H1 (cell line): ENCODE measurements around the gene TAPT1. TPM values are rescaled to one million over a fixed set of nuclear protein-coding genes. Genes with fewer than 3 reads are reported as not detected.

Source experiments
- CTCF ChIA-PET: fragments of 300-600 bp; sonication (Branson Sonifier 250); formaldehyde crosslinking; loops from one replicate; lab custom pipeline; 2021; ENCODE audit not compliant: partially characterized antibody; lab: Charles Lee
- POLR2A ChIA-PET: fragments of 300-600 bp; sonication (Branson Sonifier 250); formaldehyde crosslinking; loops from one replicate; lab custom pipeline; 2021; ENCODE audit warnings: inconsistent platforms; ENCODE audit not compliant: partially characterized antibody; lab: Charles Lee
- DNase-seq, 2 experiments: peaks; one replicate each; pipeline versions ENCODE4 v3.0.0 to v3.0.0-alpha.2; 2010 to 2022; ENCODE audit warnings: low spot score in 2 of 2, low read depth in 1 of 2, mixed read lengths in 1 of 2
- FAIRE-seq: peaks from 2 replicates; lab custom pipeline; 2011; peaks lifted over from hg19 to GRCh38; lab: Jason Lieb, UNC
- H2AFZ ChIP-seq: 2 replicates; pipeline ENCODE4 v1.8.1; 2012; ENCODE audit warnings: low read length, inconsistent platforms
- H2AK5ac ChIP-seq: 2 replicates; pipeline ENCODE4 v1.6.1; 2013; ENCODE audit warnings: low read depth, low read length
- H2BK120ac ChIP-seq: replicated peaks from 2 replicates; pipeline ENCODE3; 2013; ENCODE audit warnings: low read depth, low read length, inconsistent platforms
- H2BK12ac ChIP-seq: 2 replicates; pipeline ENCODE4 v1.6.1; 2013; ENCODE audit warnings: low read depth, low read length
- H2BK15ac ChIP-seq: 2 replicates; pipeline ENCODE4 v1.6.1; 2013; ENCODE audit warnings: low read length
- H2BK20ac ChIP-seq: 2 replicates; pipeline ENCODE4 v1.6.1; 2013; ENCODE audit warnings: low read length
- H2BK5ac ChIP-seq: 2 replicates; pipeline ENCODE4 v1.6.1; 2013; ENCODE audit warnings: low read depth, low read length
- H3K14ac ChIP-seq: 2 replicates; pipeline ENCODE4 v1.6.1; 2013; ENCODE audit warnings: inconsistent platforms; ENCODE audit not compliant: insufficient read length
- H3K18ac ChIP-seq: 2 replicates; pipeline ENCODE4 v1.6.1; 2013; ENCODE audit warnings: low read length; ENCODE audit errors: extremely low read depth
- H3K23ac ChIP-seq: 2 replicates; pipeline ENCODE4 v1.6.1; 2013; ENCODE audit warnings: inconsistent platforms; ENCODE audit not compliant: insufficient read length
- H3K23me2 ChIP-seq: 2 replicates; pipeline ENCODE4 v1.6.1; 2013; ENCODE audit warnings: low read depth, low read length
- H3K27ac ChIP-seq: 2 replicates; pipeline ENCODE4 v1.6.1; 2011; ENCODE audit warnings: low read depth, low read length, inconsistent platforms
- H3K27me3 ChIP-seq, 4 experiments: replicated peaks in 1 of 4; 1 replicate in 1 of 4; 2 replicates in 3 of 4; pipeline versions ENCODE4 v1.6.1 to v1.8.1; 2011 to 2013; ENCODE audit warnings: low read length in 3 of 4, mild to moderate bottlenecking in 3 of 4, inconsistent platforms in 2 of 4, mixed read lengths in 2 of 4, moderate library complexity in 1 of 4; ENCODE audit not compliant: control insufficient read depth in 3 of 4, insufficient read depth in 3 of 4; ENCODE audit errors: extremely low read depth in 1 of 4
- H3K36me3 ChIP-seq, 4 experiments: 2 replicates each; pipeline versions ENCODE4 v1.6.1 to v1.8.1; 2011 to 2013; ENCODE audit warnings: mild to moderate bottlenecking in 4 of 4, low read length in 3 of 4, moderate library complexity in 2 of 4, control low read depth in 1 of 4, inconsistent platforms in 1 of 4; ENCODE audit not compliant: insufficient read depth in 4 of 4, control insufficient read depth in 2 of 4
- H3K4ac ChIP-seq: replicated peaks from 2 replicates; pipeline ENCODE3; 2013; ENCODE audit warnings: low read length, low read depth, mixed read lengths, inconsistent platforms; ENCODE audit not compliant: insufficient read length
- H3K4me1 ChIP-seq, 4 experiments: replicated peaks in 1 of 4; 1 replicate in 1 of 4; 2 replicates in 3 of 4; pipeline versions ENCODE4 v1.6.1 to v1.8.1; 2011 to 2013; ENCODE audit warnings: low read length in 3 of 4, inconsistent platforms in 2 of 4, mixed read lengths in 1 of 4; ENCODE audit not compliant: insufficient read depth in 4 of 4, control insufficient read depth in 3 of 4
- H3K4me2 ChIP-seq, 2 experiments: 2 replicates each; pipeline versions ENCODE4 v1.6.1 to v1.8.1; 2011 to 2013; ENCODE audit warnings: low read depth in 2 of 2, low read length in 2 of 2, control low read depth in 1 of 2, inconsistent platforms in 1 of 2, mild to moderate bottlenecking in 1 of 2; ENCODE audit not compliant: insufficient read depth in 1 of 2
- H3K4me3 ChIP-seq, 4 experiments: fragments of 200-600, 300-600 bp in 1 of 4; sonication (generic), shearing (Covaris generic), sonication (Bioruptor Twin) in 1 of 4; 2 replicates each; pipeline versions ENCODE4 v1.5.1 to v1.8.1; 2011 to 2016; ENCODE audit warnings: low read length in 4 of 4, low read depth in 3 of 4, control low read depth in 2 of 4, inconsistent platforms in 2 of 4, mild to moderate bottlenecking in 2 of 4, mixed read lengths in 1 of 4, moderate library complexity in 1 of 4; ENCODE audit not compliant: insufficient read depth in 2 of 4; ENCODE audit errors: extremely low read depth in 1 of 4
- H3K56ac ChIP-seq: replicated peaks from 2 replicates; pipeline ENCODE3; 2013; ENCODE audit warnings: low read depth, mild to moderate bottlenecking, mixed read lengths, low read length, inconsistent platforms; ENCODE audit not compliant: insufficient read length
- H3K79me1 ChIP-seq: 2 replicates; pipeline ENCODE4 v1.6.1; 2013; ENCODE audit warnings: low read depth, low read length, control low read depth
- H3K79me2 ChIP-seq, 2 experiments: 2 replicates each; pipeline versions ENCODE4 v1.6.1 to v1.8.1; 2012 to 2013; ENCODE audit warnings: low read length in 2 of 2, mild to moderate bottlenecking in 2 of 2, inconsistent platforms in 1 of 2; ENCODE audit not compliant: insufficient read depth in 2 of 2, control insufficient read depth in 1 of 2
- H3K9ac ChIP-seq, 4 experiments: replicated peaks in 1 of 4; 1 replicate in 1 of 4; 2 replicates in 3 of 4; pipeline versions ENCODE4 v1.6.1 to v1.8.1; 2011 to 2013; ENCODE audit warnings: low read depth in 3 of 4, low read length in 3 of 4, control low read depth in 2 of 4, mild to moderate bottlenecking in 2 of 4, moderate library complexity in 2 of 4, inconsistent platforms in 1 of 4; ENCODE audit errors: extremely low read depth in 1 of 4
- H3K9me3 ChIP-seq, 2 experiments: 2 replicates each; pipeline versions ENCODE4 v1.6.1 to v1.8.1; 2012 to 2013; ENCODE audit warnings: mild to moderate bottlenecking in 2 of 2, moderate library complexity in 2 of 2, control low read depth in 1 of 2, inconsistent platforms in 1 of 2, low read depth in 1 of 2, low read length in 1 of 2, mixed read lengths in 1 of 2; ENCODE audit not compliant: insufficient read depth in 2 of 2
- H4K20me1 ChIP-seq, 2 experiments: replicated peaks in 1 of 2; 2 replicates each; pipeline versions ENCODE3 to v1.8.1; 2011 to 2013; ENCODE audit warnings: inconsistent platforms in 2 of 2, low read length in 2 of 2, mild to moderate bottlenecking in 1 of 2; ENCODE audit not compliant: insufficient read depth in 2 of 2, control insufficient read depth in 1 of 2
- H4K5ac ChIP-seq: 2 replicates; pipeline ENCODE4 v1.6.1; 2013; ENCODE audit warnings: low read length, low read depth, mixed read lengths, inconsistent platforms; ENCODE audit not compliant: insufficient read length
- H4K8ac ChIP-seq: 2 replicates; pipeline ENCODE4 v1.8.0; 2013; ENCODE audit warnings: mild to moderate bottlenecking, moderate library complexity, low read length, inconsistent platforms; ENCODE audit not compliant: insufficient read depth; ENCODE audit errors: extremely low read depth
- H4K91ac ChIP-seq: replicated peaks from 2 replicates; pipeline ENCODE3; 2013; ENCODE audit warnings: low read length, mixed read lengths, inconsistent platforms; ENCODE audit not compliant: insufficient read length
- ATF2 ChIP-seq: IDR thresholded peaks from 2 replicates; pipeline ENCODE4 v1.6.1; 2012; ENCODE audit warnings: low read length, inconsistent platforms
- BACH1 ChIP-seq: IDR thresholded peaks from 2 replicates; pipeline ENCODE4 v1.6.1; 2012; ENCODE audit warnings: low read length, improper control_type of control experiment
- CHD1 ChIP-seq: IDR thresholded peaks from 2 replicates; pipeline ENCODE4 v1.6.1; 2012; ENCODE audit warnings: low read depth, low read length, improper control_type of control experiment
- CHD2 ChIP-seq: IDR thresholded peaks from 2 replicates; pipeline ENCODE4 v1.6.1; 2012; ENCODE audit warnings: low read length, improper control_type of control experiment
- EGR1 ChIP-seq: IDR thresholded peaks from 2 replicates; pipeline ENCODE4 v1.6.1; 2011; ENCODE audit warnings: low read depth, low read length, borderline replicate concordance
- FOSL1 ChIP-seq: IDR thresholded peaks from 2 replicates; pipeline ENCODE4 v1.6.1; 2011; ENCODE audit warnings: mild to moderate bottlenecking, low read depth, low read length, moderate library complexity; ENCODE audit not compliant: insufficient read depth
- GABPA ChIP-seq: IDR thresholded peaks from 2 replicates; pipeline ENCODE4 v1.6.1; 2011; ENCODE audit warnings: mild to moderate bottlenecking, low read length, moderate library complexity, borderline replicate concordance; ENCODE audit not compliant: insufficient read depth
- POU5F1 ChIP-seq: IDR thresholded peaks from 2 replicates; pipeline ENCODE4 v1.6.1; 2011; ENCODE audit warnings: low read depth, mild to moderate bottlenecking, low read length, moderate library complexity
- RAD21 ChIP-seq, 2 experiments: IDR thresholded peaks in 1 of 2; conservative IDR thresholded peaks in 1 of 2; 2 replicates each; pipeline ENCODE4 v1.6.1; 2011; ENCODE audit warnings: low read depth in 2 of 2, low read length in 2 of 2, improper control_type of control experiment in 1 of 2, inconsistent platforms in 1 of 2, mild to moderate bottlenecking in 1 of 2, moderate library complexity in 1 of 2
- SIN3A ChIP-seq, 2 experiments: IDR thresholded peaks in 1 of 2; conservative IDR thresholded peaks in 1 of 2; 2 replicates each; pipeline ENCODE4 v1.6.1; 2011 to 2012; ENCODE audit warnings: low read length in 2 of 2, improper control_type of control experiment in 1 of 2, low read depth in 1 of 2, mild to moderate bottlenecking in 1 of 2
- SRF ChIP-seq: IDR thresholded peaks from 2 replicates; pipeline ENCODE4 v1.6.1; 2011; ENCODE audit warnings: mild to moderate bottlenecking, low read depth, low read length, moderate library complexity
- TAF1 ChIP-seq: IDR thresholded peaks from 2 replicates; pipeline ENCODE4 v1.6.1; 2011; ENCODE audit warnings: mild to moderate bottlenecking, low read depth, low read length
- TBP ChIP-seq: IDR thresholded peaks from 2 replicates; pipeline ENCODE4 v1.6.1; 2011; ENCODE audit warnings: low read depth, low read length, improper control_type of control experiment
- WGBS, 2 experiments: shearing (Covaris generic) in 1 of 2; methylation state at CpG; one replicate each; pipeline versions ENCODE4 v1.1.6 to v1.1.7; 2013 to 2015; ENCODE audit warnings: low lambda C conversion rate in 2 of 2, mixed read lengths in 2 of 2, inconsistent platforms in 1 of 2, low coverage in 1 of 2, missing lambda C conversion rate in 1 of 2; ENCODE audit not compliant: insufficient replicate concordance in 2 of 2, insufficient coverage in 1 of 2, insufficient read length in 1 of 2; ENCODE audit errors: extremely low coverage in 1 of 2, missing lambda C conversion rate in 1 of 2; 5-methylcytosine and 5-hydroxymethylcytosine counted together
- polyA plus RNA-seq, 7 experiments: library from polyadenylated mRNA; depleted of rRNA in 3 of 7; stranded (reverse) in 5 of 7; unstranded in 2 of 7; fragments of >200 nt in 5 of 7; fragments of 200-250 nt in 2 of 7; gene quantifications; 1 replicate in 5 of 7; 2 replicates in 1 of 7; 4 replicates in 1 of 7; pipeline versions ENCODE4 v1.2.1 to v1.2.3, GENCODE V29; 2011 to 2013; ENCODE audit warnings: missing spikeins in 2 of 7, mixed read lengths in 2 of 7
- total RNA-seq: library from RNA; stranded (reverse); fragmentation: NEBNext Ultra II Directional; extraction: Animal tissue kit (Norgen Biotek cat#: 25700); gene quantifications from 2 replicates; pipeline ENCODE4 v1.2.1, GENCODE V29; 2021

TAPT1 gene
- total and polyA plus RNA-seq, 2 of the 8 experiments (the other 6 are each of a cell fraction or from before 2014, with no cell fraction given): 4.2 to 15.3 TPM

- Histone ChIP-seq H3K4me3 (no peak overlapping the region), H3K79me2 (no peaks in the 10 kb centered on the region), H3K23me2 (no peaks in the 10 kb centered on the region), H3K14ac (no peak overlapping the region), H3K36me3 (peaks cover 0 to 7% (median 3%) of the 10 kb centered on the region in 4 experiments; a peak in 1 of 8 replicates), H2BK12ac (no peak overlapping the region), H2BK20ac (no peak overlapping the region), H2AFZ (no peak overlapping the region), H3K79me1 (no peaks in the 10 kb centered on the region), H3K56ac (no peak overlapping the region), H3K27ac (no peak overlapping the region), H2BK120ac (no peak overlapping the region), H4K20me1 (no peaks in the 10 kb centered on the region), H3K18ac (no peak overlapping the region), H3K4ac (no peak overlapping the region), H4K91ac (no peak overlapping the region), H2AK5ac (no peak overlapping the region), H4K5ac (no peak overlapping the region), H3K9me3 (no peaks in the 10 kb centered on the region), H3K23ac (no peak overlapping the region), H3K27me3 (no peaks in the 10 kb centered on the region), H2BK5ac (no peak overlapping the region), H3K4me2 (no peak overlapping the region), H3K4me1 (no peaks in the 10 kb centered on the region; a peak in 3 of 7 replicates), H4K8ac (no peak overlapping the region), H3K9ac (no peak overlapping the region), H2BK15ac (no peak overlapping the region)
- no peak for FAIRE-seq
- CTCF ChIA-PET: interaction anchor here (0.8 to 2.5 kb wide), 4 partner anchors 38 to 129 kb away, joined by 3 to 7 read pairs (median 4); no protein-coding TSS in a partner anchor
- POLR2A ChIA-PET: interaction anchor here (0.8 to 1.3 kb wide), 3 partner anchors 7 to 10 kb away, joined by 3 to 5 read pairs (median 3); no protein-coding TSS in a partner anchor
- 86% methylated on average over 3 of the region's 3 CpGs; no CpG with 5 or more reads in 1 of the 2 experiments for WGBS, 2 experiments
- DNase-seq: no peak
- TF ChIP-seq POU5F1 (no peak), ATF2 (no peak), RAD21 (IDR thresholded peaks at IDR 0.05 in 1 of 2, conservative IDR thresholded peaks at IDR 0.05 in 1 of 2; ENCODE audit: low read depth in 2 of 2, low read length in 2 of 2) (no peak), SRF (no peak), TAF1 (no peak), CHD2 (no peak), CHD1 (no peak), GABPA (no peak), EGR1 (no peak), BACH1 (no peak), TBP (no peak), FOSL1 (no peak), SIN3A (conservative IDR thresholded peaks at IDR 0.05 in 1 of 2, IDR thresholded peaks at IDR 0.05 in 1 of 2; ENCODE audit: low read depth in 1 of 2, low read length in 2 of 2) (no peak)
Observed at GRCh38 chr4:16158504-16158852, 67.8 kb downstream of the TAPT1 start.
